GM19467 (cell line): ENCODE data around the gene FADS2.

Experiments
- ATAC-seq: cut with Tn5 transposase; IDR thresholded peaks from one replicate; pipeline ENCODE4 v1.9.1; 2021; ENCODE audit warnings: mild to moderate bottlenecking, moderate library complexity; ENCODE audit not compliant: unreplicated experiment

The FADS2 gene

GRCh38 chr11:61846362-61847020 lies 18.4 kb downstream of the FADS2 start:
- no peak for ATAC-seq

GRCh38 chr11:61847914-61848581 lies 19.9 kb downstream of the FADS2 start:
- no peak for ATAC-seq

DNA sequence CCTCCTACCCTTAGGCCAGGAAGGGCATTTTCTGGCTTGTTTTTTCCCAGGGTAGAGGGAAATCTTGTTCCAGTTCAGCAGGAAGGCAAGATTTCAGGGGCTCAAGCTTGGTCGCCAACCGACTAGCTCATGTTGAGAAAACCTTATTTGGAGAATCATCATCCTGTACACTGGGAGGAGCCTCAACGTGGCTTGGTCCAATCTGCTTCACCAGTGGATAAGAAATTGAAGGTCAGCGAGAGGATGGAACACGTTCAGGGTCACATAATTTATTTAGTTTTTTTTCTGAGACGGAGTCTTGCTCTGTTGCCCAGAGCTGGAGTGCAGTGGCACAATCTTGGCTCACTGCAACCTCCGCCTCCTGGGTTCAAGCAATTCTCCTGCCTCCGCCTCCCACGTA lies 20.5 kb downstream of the FADS2 start:
- ATAC-seq, result no peak

DNA sequence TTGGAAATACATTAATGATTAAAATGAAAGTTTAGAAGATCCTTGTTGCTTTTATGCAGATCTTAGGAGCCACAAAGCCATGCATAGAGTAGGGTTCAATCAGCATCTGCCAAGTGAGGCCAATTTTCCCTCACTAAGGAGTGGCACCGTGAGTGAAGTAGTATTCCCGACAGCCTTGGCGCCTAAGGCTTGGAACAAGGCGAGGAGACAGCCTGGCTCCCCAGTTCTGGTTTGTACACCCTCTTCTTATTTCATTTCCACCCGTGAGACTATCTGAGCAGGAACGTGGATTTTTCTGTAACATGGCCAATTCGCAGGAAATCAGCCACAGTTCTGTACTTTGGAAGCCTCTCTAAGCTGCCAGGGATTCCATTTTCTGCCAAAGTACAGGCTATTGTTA lies 22.6 kb downstream of the FADS2 start:
- ATAC-seq, result no peak

- ATAC-seq, result no peak
These were observed 23.2 kb downstream of the FADS2 start for GRCh38 chr11:61851113-61851899.

GRCh38 chr11:61851900-61852295 lies 23.8 kb downstream of the FADS2 start:
- ATAC-seq, result no peak

- ATAC-seq, result no peak
These were observed 25.6 kb downstream of the FADS2 start for GRCh38 chr11:61853698-61854169.

DNA sequence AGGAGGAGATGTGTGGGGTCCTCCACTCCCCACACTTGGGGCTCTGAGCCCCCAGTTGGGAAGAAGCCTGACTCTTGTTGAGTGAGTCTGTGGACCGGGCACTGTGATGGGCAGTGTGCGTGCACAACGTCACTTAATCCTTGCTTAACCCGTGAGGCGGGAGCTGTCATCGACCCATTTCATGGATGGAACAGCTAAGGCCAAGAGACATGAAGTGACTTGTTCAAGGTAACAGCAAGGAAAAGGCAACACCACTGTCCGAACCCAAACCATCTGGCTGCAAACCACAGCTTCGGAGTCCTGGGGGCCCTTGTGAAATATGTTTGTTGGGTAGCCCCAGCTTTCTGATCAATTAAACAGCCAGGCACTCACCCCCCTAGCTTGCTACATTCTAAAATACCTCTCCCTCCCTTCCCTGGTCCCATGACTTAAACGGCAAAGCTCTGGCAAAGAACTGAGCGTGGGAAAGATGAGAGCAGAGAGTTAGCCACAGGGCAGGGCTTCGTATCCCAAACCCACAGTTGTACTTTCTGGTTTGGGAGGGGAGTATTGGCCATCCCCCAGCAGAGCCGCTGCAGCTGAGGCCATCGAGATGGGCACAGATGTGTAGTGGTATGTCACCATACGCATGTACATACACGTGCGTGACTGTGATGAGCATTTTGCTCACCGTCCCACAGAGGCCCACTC lies 26.3 kb downstream of the FADS2 start:
- ATAC-seq, result no peak

DNA sequence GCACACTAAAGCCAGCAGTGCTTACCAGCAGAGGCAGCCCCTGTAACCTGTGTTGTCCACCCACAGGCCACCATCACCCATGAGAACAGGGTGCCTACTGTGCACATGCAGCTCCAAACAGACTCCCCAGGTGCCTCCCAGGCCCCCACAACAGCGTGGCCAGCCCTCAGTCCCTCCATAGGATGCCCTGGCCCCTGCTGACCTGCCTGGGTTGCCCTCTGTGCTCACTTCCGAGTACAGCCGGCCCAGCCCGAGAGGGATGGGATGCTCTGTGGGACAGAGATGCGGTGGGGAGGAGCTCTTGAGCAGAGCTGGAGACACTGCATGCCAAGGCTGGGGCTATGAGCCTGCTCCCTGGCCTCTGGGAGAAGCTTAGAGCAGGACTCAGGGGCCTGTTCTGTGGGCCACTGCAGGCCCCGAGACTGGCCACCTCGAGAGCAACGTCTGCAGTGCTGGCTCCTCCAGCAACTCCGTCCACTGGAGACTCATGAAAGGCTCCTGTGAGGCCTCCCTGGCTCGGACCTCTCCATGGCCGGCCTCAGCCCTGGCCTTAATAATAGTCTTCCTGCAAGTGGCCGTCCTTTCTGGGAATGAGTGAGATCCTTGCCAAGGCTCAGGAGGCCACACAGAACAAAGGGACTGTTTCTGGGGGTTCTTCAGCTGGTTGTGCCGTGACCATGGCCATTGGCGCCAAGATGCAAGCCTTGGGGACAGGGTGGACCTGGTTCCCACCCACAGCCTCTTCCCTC lies 27.0 kb downstream of the FADS2 start:
- ATAC-seq, result no peak

DNA sequence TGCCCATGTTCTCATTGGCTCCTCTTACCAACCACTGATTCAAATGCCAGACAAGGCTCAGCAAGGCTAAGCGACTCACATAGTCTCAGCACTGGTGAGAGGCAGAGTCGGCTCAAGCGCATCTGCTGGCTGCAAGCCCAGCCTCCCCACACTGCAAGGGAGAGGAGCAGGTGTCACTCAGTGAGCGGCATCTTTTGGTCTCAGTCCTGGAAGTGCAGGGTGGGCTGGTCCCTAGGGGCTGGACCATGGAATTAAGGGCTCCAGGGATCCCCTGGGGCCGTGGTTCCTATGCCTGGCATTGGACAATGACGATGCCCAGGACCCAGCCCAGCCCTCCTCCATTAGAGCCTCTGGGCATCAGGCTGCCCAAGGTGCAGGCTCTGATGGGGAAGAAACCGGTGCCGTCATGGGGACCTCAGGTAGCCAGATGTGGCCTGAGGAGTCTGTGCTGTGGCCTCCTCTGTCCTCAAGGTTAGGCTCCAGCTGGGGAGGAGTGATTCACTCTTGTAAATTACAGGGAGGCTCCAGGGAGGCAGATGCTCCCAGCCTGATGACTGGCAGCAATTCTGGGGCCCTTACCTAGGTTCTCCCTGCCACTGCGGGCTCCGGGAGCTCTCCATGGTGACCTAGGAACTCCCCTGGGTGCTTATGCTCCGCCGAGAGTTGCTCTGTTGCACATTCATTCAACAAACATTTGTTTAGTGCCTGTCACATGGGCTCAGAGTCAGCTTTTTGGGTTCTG lies 28.0 kb downstream of the FADS2 start:
- no peak for ATAC-seq

- ATAC-seq, result no peak
These were observed 32.2 kb downstream of the FADS2 start for GRCh38 chr11:61860054-61860903.

GRCh38 chr11:61861634-61862033 lies 33.5 kb downstream of the FADS2 start:
- ATAC-seq, result no peak

GRCh38 chr11:61862714-61863547 lies 34.8 kb downstream of the FADS2 start:
- no peak for ATAC-seq

DNA sequence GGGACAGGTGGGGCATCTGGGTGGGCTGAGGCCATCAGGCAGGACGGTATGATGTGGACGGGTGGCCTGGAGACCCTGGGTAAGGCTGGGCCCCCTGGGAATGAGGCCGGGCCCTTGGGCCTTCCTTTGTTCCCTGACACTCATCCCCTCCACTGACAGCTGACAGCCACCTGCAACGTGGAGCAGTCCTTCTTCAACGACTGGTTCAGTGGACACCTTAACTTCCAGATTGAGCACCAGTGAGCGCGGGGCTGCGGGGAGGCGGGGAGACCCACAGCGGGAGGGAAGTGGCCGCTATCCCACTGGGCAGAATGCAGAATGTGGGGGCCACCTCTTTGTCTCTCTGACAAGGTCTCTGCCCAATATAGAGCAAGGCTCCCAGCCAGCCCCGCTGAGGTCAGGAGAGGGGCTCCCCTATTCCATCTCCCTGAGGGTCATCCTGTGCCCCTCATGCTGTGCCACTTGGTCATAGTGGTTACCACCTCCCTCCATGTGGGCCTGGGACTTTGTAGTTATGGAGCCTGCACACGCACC lies 35.5 kb downstream of the FADS2 start:
- no peak for ATAC-seq

DNA sequence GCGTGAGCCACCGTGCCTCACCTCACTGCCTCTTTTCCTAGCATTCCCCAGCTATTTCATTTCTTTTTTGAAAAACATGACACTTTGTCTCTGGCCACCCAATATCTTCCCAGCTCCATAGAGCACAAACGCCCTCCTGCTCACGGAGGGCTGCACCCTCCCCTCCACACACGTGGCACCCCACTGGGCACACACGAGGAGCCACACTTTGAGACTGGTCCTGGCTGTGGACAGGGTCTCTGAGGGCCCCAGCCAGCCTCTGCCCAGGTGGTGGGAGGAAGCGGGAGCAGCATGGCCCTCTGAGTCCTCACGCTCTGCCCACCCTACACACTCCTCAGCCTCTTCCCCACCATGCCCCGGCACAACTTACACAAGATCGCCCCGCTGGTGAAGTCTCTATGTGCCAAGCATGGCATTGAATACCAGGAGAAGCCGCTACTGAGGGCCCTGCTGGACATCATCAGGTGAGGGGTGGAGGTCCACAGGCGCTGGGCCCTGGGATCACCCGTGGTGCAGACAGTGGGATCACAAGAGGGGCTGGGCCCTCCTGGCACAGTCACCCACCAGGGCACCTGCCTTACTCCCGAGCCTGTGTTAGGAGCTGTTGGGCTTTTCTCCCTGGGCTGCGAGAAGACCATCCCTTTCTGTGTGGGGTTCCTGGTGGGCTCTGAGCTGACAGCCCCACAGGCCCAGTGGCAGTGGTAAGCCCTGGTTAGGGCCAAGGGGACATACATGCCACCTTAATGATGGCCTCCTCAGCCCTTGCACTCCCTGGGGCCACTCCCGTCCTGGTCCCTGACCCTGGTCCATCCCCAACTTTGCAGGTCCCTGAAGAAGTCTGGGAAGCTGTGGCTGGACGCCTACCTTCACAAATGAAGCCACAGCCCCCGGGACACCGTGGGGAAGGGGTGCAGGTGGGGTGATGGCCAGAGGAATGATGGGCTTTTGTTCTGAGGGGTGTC lies 37.0 kb downstream of the FADS2 start:
- ATAC-seq, result no peak

DNA sequence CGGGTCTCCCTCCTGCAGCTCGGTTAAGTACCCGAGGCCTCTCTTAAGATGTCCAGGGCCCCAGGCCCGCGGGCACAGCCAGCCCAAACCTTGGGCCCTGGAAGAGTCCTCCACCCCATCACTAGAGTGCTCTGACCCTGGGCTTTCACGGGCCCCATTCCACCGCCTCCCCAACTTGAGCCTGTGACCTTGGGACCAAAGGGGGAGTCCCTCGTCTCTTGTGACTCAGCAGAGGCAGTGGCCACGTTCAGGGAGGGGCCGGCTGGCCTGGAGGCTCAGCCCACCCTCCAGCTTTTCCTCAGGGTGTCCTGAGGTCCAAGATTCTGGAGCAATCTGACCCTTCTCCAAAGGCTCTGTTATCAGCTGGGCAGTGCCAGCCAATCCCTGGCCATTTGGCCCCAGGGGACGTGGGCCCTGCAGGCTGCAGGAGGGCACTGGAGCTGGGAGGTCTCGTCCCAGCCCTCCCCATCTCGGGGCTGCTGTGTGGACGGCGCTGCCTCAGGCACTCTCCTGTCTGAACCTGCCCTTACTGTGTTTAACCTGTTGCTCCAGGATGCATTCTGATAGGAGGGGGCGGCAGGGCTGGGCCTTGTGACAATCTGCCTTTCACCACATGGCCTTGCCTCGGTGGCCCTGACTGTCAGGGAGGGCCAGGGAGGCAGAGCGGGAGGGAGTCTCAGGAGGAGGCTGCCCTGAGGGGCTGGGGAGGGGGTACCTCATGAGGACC lies 38.3 kb downstream of the FADS2 start:
- ATAC-seq, result no peak
